Neural cell (in vitro differentiated cells): ENCODE data around the gene FARP1. TPM values are rescaled to one million over a fixed set of nuclear protein-coding genes. Genes with fewer than 3 reads are reported as not detected.

Experiments
- H2AFZ ChIP-seq: fragments of 200-600, 300-800 bp; sonication (generic), shearing (Covaris generic); 2 replicates; pipeline ENCODE4 v1.6.0; 2014; ENCODE audit warnings: low read depth, mild to moderate bottlenecking, antibody characterized with exemption, low read length, moderate library complexity
- H3F3A ChIP-seq: fragments of 200-600 bp; shearing (Covaris generic); 2 replicates; pipeline ENCODE4 v1.6.1; 2016; ENCODE audit warnings: mild to moderate bottlenecking, moderate library complexity, mixed read lengths, antibody characterized with exemption, low read length; ENCODE audit not compliant: insufficient read depth, poor library complexity, severe bottlenecking
- H3K27ac ChIP-seq: fragments of 200-600, 300-800 bp; sonication (generic), shearing (Covaris generic); 2 replicates; pipeline ENCODE4 v1.5.1; 2014; ENCODE audit warnings: mild to moderate bottlenecking, low read length, moderate library complexity
- H3K27me3 ChIP-seq: fragments of 300-800, 200-600 bp; sonication (generic), shearing (Covaris generic); 2 replicates; pipeline ENCODE4 v1.6.0; 2014; ENCODE audit warnings: mild to moderate bottlenecking, low read depth, low read length, moderate library complexity; ENCODE audit not compliant: insufficient read depth
- H3K36me3 ChIP-seq: fragments of 300-800, 200-600 bp; sonication (generic), shearing (Covaris generic); 2 replicates; pipeline ENCODE4 v1.5.1; 2014; ENCODE audit warnings: mild to moderate bottlenecking, antibody characterized with exemption, low read length, moderate library complexity; ENCODE audit not compliant: insufficient read depth
- H3K4me2 ChIP-seq: fragments of 300-800, 200-600 bp; sonication (generic), shearing (Covaris generic); 2 replicates; pipeline ENCODE4 v1.6.0; 2014; ENCODE audit warnings: mild to moderate bottlenecking, low read length
- H3K4me3 ChIP-seq: fragments of 300-800, 200-600 bp; sonication (generic), shearing (Covaris generic); 2 replicates; pipeline ENCODE4 v1.5.1; 2014; ENCODE audit warnings: mild to moderate bottlenecking, low read length, moderate library complexity
- H3K79me2 ChIP-seq: fragments of 200-600 bp; shearing (Covaris generic); replicated peaks from 2 replicates; pipeline ENCODE4 v1.6.0; 2014; ENCODE audit warnings: mild to moderate bottlenecking, low read length, moderate library complexity; ENCODE audit not compliant: insufficient read depth
- H3K9ac ChIP-seq: fragments of 300-800, 200-600 bp; sonication (generic), shearing (Covaris generic); 2 replicates; pipeline ENCODE4 v1.6.1; 2016; ENCODE audit warnings: mild to moderate bottlenecking, low read length, mixed read lengths
- H3K9me2 ChIP-seq: fragments of 200-600 bp; shearing (Covaris generic); 2 replicates; pipeline ENCODE4 v1.6.1; 2016; ENCODE audit warnings: mild to moderate bottlenecking, low read length, mixed read lengths; ENCODE audit not compliant: insufficient read depth
- H3K9me3 ChIP-seq: fragments of 200-600, 300-800 bp; sonication (generic), shearing (Covaris generic); 2 replicates; pipeline ENCODE4 v1.6.1; 2016; ENCODE audit warnings: mild to moderate bottlenecking, mixed run types, low read length, moderate library complexity, mixed read lengths
- H4K20me1 ChIP-seq: fragments of 200-600 bp; shearing (Covaris generic); 2 replicates; pipeline ENCODE4 v1.6.1; 2016; ENCODE audit warnings: mild to moderate bottlenecking, mixed run types; ENCODE audit not compliant: insufficient read depth
- EP300 ChIP-seq: fragments of 450-650 bp; conservative IDR thresholded peaks from 2 replicates; pipeline ENCODE4 v1.6.1; 2014; ENCODE audit warnings: antibody characterized with exemption, mild to moderate bottlenecking, moderate library complexity; ENCODE audit not compliant: poor library complexity, severe bottlenecking
- EZH2 ChIP-seq: fragments of 200-600, 300-800 bp; shearing (Covaris generic), sonication (generic); IDR thresholded peaks from 2 replicates; pipeline ENCODE4 v1.6.1; 2014; ENCODE audit warnings: antibody characterized with exemption, low read length, borderline replicate concordance, mild to moderate bottlenecking; ENCODE audit not compliant: insufficient read depth, poor library complexity, severe bottlenecking
- MXI1 ChIP-seq: fragments of 450-650 bp; conservative IDR thresholded peaks from 2 replicates; pipeline ENCODE4 v1.6.1; 2014; ENCODE audit warnings: antibody characterized with exemption, mild to moderate bottlenecking; ENCODE audit not compliant: poor library complexity, severe bottlenecking
- POLR2AphosphoS5 ChIP-seq: IDR thresholded peaks from 2 replicates; pipeline ENCODE4 v1.6.1; 2012
- RAD21 ChIP-seq: fragments of 450-650 bp; conservative IDR thresholded peaks from 2 replicates; pipeline ENCODE4 v1.6.1; 2014; ENCODE audit warnings: antibody characterized with exemption, mild to moderate bottlenecking, moderate library complexity
- REST ChIP-seq: IDR thresholded peaks from 2 replicates; pipeline ENCODE4 v1.6.1; 2012; ENCODE audit warnings: borderline replicate concordance
- SMC3 ChIP-seq: fragments of 450-650 bp; conservative IDR thresholded peaks from 2 replicates; pipeline ENCODE4 v1.6.1; 2014; ENCODE audit warnings: antibody characterized with exemption, mild to moderate bottlenecking, moderate library complexity; ENCODE audit not compliant: poor library complexity
- TAF1 ChIP-seq: IDR thresholded peaks from 2 replicates; pipeline ENCODE4 v1.6.1; 2012; ENCODE audit warnings: low read depth
- polyA plus RNA-seq: library from polyadenylated mRNA; depleted of rRNA; stranded (reverse); fragments of >200 nt; gene quantifications from 2 replicates; pipeline ENCODE4 v1.2.3, GENCODE V29; 2014
- TF ChIP-seq, protein P1 (sequence below): fragments of 450-650 bp; IDR thresholded peaks from 2 replicates; pipeline ENCODE4 v1.5.1; 2014; ENCODE audit warnings: antibody characterized with exemption, mild to moderate bottlenecking, moderate library complexity; ENCODE audit not compliant: poor library complexity, severe bottlenecking

Gene FARP1
- polyA plus RNA-seq, 1 donor from 2014 or later: 19.7 TPM

DNA sequence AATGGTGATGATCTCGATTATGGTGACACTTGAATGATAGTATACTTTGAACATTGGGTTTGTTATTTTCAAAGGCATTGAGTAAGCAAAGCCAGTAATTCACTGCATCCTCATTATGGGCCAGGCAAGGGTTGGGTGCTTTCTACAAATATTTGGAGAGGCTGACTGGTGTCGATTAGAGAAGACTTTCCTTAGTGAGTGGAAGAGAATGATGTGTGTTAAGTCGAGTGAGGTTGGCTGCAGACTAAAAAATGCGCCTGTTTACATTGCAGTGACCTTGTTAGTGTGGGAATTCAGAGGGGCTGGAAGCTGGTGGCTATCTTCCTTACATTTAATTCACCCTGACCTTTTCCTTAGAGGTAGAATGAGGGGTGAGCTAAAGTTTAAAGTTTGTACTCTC is 56.6 kb downstream of the FARP1 start:
- peaks cover 59% of the 10 kb centered on the region for H3K79me2 ChIP-seq
- no peaks in the 10 kb centered on the region for H3F3A ChIP-seq
- no peak overlapping the region for H3K4me2 ChIP-seq
- no peak overlapping the region for H2AFZ ChIP-seq
- H3K36me3 ChIP-seq: no peaks in the 10 kb centered on the region
- H3K27me3 ChIP-seq: no peaks in the 10 kb centered on the region
- no peaks in the 10 kb centered on the region for H3K9me2 ChIP-seq
- no peaks in the 10 kb centered on the region for H4K20me1 ChIP-seq
- H3K9ac ChIP-seq: no peak overlapping the region
- H3K27ac ChIP-seq: no peak overlapping the region
- H3K4me3 ChIP-seq: no peak overlapping the region
- H3K9me3 ChIP-seq: peaks cover 8% of the 10 kb centered on the region
- TF ChIP-seq, protein P1, sequence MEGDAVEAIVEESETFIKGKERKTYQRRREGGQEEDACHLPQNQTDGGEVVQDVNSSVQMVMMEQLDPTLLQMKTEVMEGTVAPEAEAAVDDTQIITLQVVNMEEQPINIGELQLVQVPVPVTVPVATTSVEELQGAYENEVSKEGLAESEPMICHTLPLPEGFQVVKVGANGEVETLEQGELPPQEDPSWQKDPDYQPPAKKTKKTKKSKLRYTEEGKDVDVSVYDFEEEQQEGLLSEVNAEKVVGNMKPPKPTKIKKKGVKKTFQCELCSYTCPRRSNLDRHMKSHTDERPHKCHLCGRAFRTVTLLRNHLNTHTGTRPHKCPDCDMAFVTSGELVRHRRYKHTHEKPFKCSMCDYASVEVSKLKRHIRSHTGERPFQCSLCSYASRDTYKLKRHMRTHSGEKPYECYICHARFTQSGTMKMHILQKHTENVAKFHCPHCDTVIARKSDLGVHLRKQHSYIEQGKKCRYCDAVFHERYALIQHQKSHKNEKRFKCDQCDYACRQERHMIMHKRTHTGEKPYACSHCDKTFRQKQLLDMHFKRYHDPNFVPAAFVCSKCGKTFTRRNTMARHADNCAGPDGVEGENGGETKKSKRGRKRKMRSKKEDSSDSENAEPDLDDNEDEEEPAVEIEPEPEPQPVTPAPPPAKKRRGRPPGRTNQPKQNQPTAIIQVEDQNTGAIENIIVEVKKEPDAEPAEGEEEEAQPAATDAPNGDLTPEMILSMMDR: no peak
- TF ChIP-seq EZH2 (no peak), POLR2AphosphoS5 (no peak), TAF1 (no peak), SMC3 (no peak)

DNA sequence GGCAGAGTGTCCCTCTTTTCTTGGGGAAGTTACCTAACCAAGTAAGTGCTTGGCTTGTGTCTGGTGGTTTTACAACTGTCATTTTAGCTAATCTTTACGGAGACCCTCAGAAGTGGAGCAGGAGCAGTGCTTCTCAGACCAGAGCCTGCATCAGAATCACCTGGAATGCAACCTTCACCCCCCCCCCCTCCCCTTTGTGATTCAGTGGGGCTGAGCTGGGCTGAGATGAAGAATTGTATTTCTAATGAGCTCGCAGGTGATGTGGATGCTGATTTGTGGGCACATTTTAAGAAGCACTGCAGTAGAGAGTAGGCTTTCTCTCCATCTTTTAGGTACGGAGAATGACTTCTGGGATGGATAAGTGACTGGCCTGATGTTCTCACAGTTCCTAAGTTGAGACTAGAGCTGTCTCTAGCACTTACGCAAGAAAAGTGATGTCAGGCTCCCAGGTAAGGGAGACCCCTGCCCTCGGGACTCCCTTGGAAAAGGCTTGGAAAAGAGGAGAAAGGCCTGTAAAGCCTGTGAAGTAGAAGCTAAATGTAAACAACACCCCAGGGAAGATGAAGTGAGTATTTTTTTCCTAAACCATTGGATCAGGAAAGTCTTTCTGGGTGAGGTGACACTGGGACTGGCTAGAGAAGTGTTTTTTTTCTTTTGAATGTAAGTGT is 57.5 kb downstream of the FARP1 start:
- Histone ChIP-seq H3K27ac (no peak overlapping the region), H3K9me2 (no peaks in the 10 kb centered on the region), H2AFZ (no peak overlapping the region), H3K27me3 (no peaks in the 10 kb centered on the region), H3K79me2 (peaks cover 57% of the 10 kb centered on the region), H3K9me3 (peaks cover 8% of the 10 kb centered on the region), H4K20me1 (no peaks in the 10 kb centered on the region), H3K9ac (no peak overlapping the region), H3K4me3 (no peak overlapping the region), H3K4me2 (no peak overlapping the region), H3K36me3 (no peaks in the 10 kb centered on the region), H3F3A (no peaks in the 10 kb centered on the region)
- TF ChIP-seq REST: no peak
- no peak for TF ChIP-seq TAF1
- no peak for TF ChIP-seq EP300
- no peak for TF ChIP-seq SMC3
- TF ChIP-seq RAD21: no peak
- no peak for TF ChIP-seq EZH2
- TF ChIP-seq POLR2AphosphoS5: no peak
- TF ChIP-seq, protein P1: no peak
- TF ChIP-seq MXI1: no peak
